ENCODE data around the gene ARMS2. TPM values are rescaled to one million over a fixed set of nuclear protein-coding genes. Genes with fewer than 3 reads are reported as not detected.
A peak's percentile ranks its signal among the peaks of the same experiment; 100 is the strongest.

Gene ARMS2
- polyA plus RNA-seq, 1 of the 3 experiments (the other 2 are of a cell fraction): not detected

- H3K4me1 ChIP-seq (ENCODE audit: control insufficient read depth in 1 of 2, insufficient read depth in 2 of 2, low read depth in 1 of 2, low read length in 1 of 2): peaks cover 11 to 17% of the 10 kb centered on the region in 2 experiments; a peak in 3 of 4 replicates
- H3K4me2 ChIP-seq: 0 out of 2 replicates have a peak overlapping the region, but pooled peaks have one; percentile 37
- no peak overlapping the region for H3K4me3 ChIP-seq (ENCODE audit: low read depth in 2 of 2, low read length in 1 of 2)
- no peak overlapping the region for H3K9ac ChIP-seq
- peaks cover 22 to 45% of the 10 kb centered on the region in 2 experiments for H3K36me3 ChIP-seq (replicated peaks in 1 of 2; ENCODE audit: control insufficient read depth in 1 of 2, insufficient read depth in 2 of 2, low read length in 1 of 2)
- ChIA-PET POLR2A (no interaction called here), CTCF (no interaction called here)
- H3F3A ChIP-seq (replicated peaks; ENCODE audit: insufficient read depth): peaks cover 32% of the 10 kb centered on the region
- no peaks in the 10 kb centered on the region for H3K9me3 ChIP-seq
- 77% methylated on average over 3 of the region's 3 CpGs for WGBS (ENCODE audit: low lambda C conversion rate)
- H3K9me2 ChIP-seq: no peaks in the 10 kb centered on the region
- peak overlapping the region; percentile 64 to 83; a peak in 3 of 4 replicates for H3K27ac ChIP-seq (ENCODE audit: low read depth in 2 of 2, low read length in 1 of 2)
- TF ChIP-seq USF1 (IDR thresholded peaks at IDR 0.05; ENCODE audit: borderline replicate concordance, low read depth) (no peak), SMC3 (IDR thresholded peaks at IDR 0.05; ENCODE audit: low read depth, low read length) (no peak), TEAD4 (IDR thresholded peaks at IDR 0.05; ENCODE audit: borderline replicate concordance, insufficient read depth) (no peak)
- DNase-seq: no peak
- no peaks in the 10 kb centered on the region for H4K20me1 ChIP-seq (ENCODE audit: insufficient read depth)
- no peaks in the 10 kb centered on the region for H3K79me2 ChIP-seq (ENCODE audit: insufficient read depth)
- no peak overlapping the region for H2AFZ ChIP-seq (ENCODE audit: low read depth)
- H3K27me3 ChIP-seq (ENCODE audit: insufficient read depth): no peaks in the 10 kb centered on the region
Measured at GRCh38 chr10:122421054-122421625, 33.3 kb upstream of the ARMS2 start.

DNA sequence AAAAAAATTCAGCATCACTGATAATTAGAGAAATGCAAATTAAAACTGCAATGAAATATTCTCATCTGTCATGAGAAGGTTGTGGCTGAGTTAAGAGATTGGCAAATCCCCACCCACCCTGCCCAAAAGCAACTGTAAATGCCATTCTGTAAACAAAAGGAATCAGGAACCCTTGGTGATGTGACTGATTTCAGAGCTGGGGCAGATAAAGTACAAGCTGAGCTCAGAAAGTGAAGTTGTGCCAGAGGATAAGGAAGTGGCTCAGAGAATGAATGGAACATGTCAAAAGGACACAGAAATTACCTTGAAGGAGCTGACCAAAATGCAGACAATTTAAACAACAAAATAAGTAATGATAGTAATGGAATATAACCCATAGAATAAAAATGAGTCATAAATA is 32.7 kb upstream of the ARMS2 start:
- peaks cover 11 to 17% of the 10 kb centered on the region in 2 experiments; a peak in 3 of 4 replicates for H3K4me1 ChIP-seq (ENCODE audit: control insufficient read depth in 1 of 2, insufficient read depth in 2 of 2, low read depth in 1 of 2, low read length in 1 of 2)
- H4K20me1 ChIP-seq (ENCODE audit: insufficient read depth): no peaks in the 10 kb centered on the region
- TF ChIP-seq TEAD4 (IDR thresholded peaks at IDR 0.05; ENCODE audit: borderline replicate concordance, insufficient read depth) (no peak), CHD2 (IDR thresholded peaks at IDR 0.05; ENCODE audit: low read length, partially characterized antibody) (no peak), EP300 (IDR thresholded peaks at IDR 0.05; ENCODE audit: borderline replicate concordance in 1 of 2, low read depth in 1 of 2, low read length in 1 of 2) (no peak), TAF1 (IDR thresholded peaks at IDR 0.05; ENCODE audit: borderline replicate concordance, low read depth, low read length) (no peak), GABPA (IDR thresholded peaks at IDR 0.05; ENCODE audit: low read depth) (no peak), ZBTB33 (IDR thresholded peaks at IDR 0.05; ENCODE audit: borderline replicate concordance, low read depth) (no peak), POLR2AphosphoS5 (IDR thresholded peaks at IDR 0.05; ENCODE audit: low read depth, low read length) (no peak), SMC3 (IDR thresholded peaks at IDR 0.05; ENCODE audit: low read depth, low read length) (no peak), IRF3 (IDR thresholded peaks at IDR 0.05; ENCODE audit: low read depth, low read length) (no peak), FOXJ3 (CRISPR knock-in tag; IDR thresholded peaks at IDR 0.05) (no peak)
- TF ChIP-seq, protein P1, sequence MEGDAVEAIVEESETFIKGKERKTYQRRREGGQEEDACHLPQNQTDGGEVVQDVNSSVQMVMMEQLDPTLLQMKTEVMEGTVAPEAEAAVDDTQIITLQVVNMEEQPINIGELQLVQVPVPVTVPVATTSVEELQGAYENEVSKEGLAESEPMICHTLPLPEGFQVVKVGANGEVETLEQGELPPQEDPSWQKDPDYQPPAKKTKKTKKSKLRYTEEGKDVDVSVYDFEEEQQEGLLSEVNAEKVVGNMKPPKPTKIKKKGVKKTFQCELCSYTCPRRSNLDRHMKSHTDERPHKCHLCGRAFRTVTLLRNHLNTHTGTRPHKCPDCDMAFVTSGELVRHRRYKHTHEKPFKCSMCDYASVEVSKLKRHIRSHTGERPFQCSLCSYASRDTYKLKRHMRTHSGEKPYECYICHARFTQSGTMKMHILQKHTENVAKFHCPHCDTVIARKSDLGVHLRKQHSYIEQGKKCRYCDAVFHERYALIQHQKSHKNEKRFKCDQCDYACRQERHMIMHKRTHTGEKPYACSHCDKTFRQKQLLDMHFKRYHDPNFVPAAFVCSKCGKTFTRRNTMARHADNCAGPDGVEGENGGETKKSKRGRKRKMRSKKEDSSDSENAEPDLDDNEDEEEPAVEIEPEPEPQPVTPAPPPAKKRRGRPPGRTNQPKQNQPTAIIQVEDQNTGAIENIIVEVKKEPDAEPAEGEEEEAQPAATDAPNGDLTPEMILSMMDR (IDR thresholded peaks at IDR 0.05): no peak
- TF ChIP-seq, protein P2, sequence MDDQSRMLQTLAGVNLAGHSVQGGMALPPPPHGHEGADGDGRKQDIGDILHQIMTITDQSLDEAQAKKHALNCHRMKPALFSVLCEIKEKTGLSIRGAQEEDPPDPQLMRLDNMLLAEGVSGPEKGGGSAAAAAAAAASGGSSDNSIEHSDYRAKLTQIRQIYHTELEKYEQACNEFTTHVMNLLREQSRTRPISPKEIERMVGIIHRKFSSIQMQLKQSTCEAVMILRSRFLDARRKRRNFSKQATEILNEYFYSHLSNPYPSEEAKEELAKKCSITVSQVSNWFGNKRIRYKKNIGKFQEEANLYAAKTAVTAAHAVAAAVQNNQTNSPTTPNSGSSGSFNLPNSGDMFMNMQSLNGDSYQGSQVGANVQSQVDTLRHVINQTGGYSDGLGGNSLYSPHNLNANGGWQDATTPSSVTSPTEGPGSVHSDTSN (IDR thresholded peaks at IDR 0.05): no peak
- no peak overlapping the region for H3K4me3 ChIP-seq (ENCODE audit: low read depth in 2 of 2, low read length in 1 of 2)
- no peaks in the 10 kb centered on the region for H3K27me3 ChIP-seq (ENCODE audit: insufficient read depth)
- no peak overlapping the region for H2AFZ ChIP-seq (ENCODE audit: low read depth)
- POLR2A ChIA-PET: no interaction called here
- peaks cover 21 to 40% of the 10 kb centered on the region in 2 experiments for H3K36me3 ChIP-seq (replicated peaks in 1 of 2; ENCODE audit: control insufficient read depth in 1 of 2, insufficient read depth in 2 of 2, low read length in 1 of 2)
- H3K9ac ChIP-seq: no peak overlapping the region
- H3F3A ChIP-seq (replicated peaks; ENCODE audit: insufficient read depth): peaks cover 32% of the 10 kb centered on the region
- CTCF ChIA-PET: interaction anchor here (1.0 kb wide), 1 partner anchor 13 kb away, joined by 9 read pairs; no protein-coding TSS in a partner anchor
- peak overlapping the region in 1 of 2 experiments; percentile 3; a peak in 1 of 4 replicates for H3K27ac ChIP-seq (ENCODE audit: low read depth in 2 of 2, low read length in 1 of 2)
- H3K4me2 ChIP-seq: no peak overlapping the region
- DNase-seq: no peak
- H3K9me2 ChIP-seq: no peaks in the 10 kb centered on the region
- H3K79me2 ChIP-seq (ENCODE audit: insufficient read depth): no peaks in the 10 kb centered on the region
- H3K9me3 ChIP-seq: no peaks in the 10 kb centered on the region
